Kidney (tissue), 14 donors: ENCODE measurements around the gene YOD1. TPM values are rescaled to one million over a fixed set of nuclear protein-coding genes. Genes with fewer than 3 reads are reported as not detected.
"Not testable (repeated sequence)": the region's sequence is repeated elsewhere in the genome, so short reads cannot be mapped to it uniquely, and the experiment has no call there.

Experiments
- DNase-seq, 5 donors: peaks; one replicate each; pipeline ENCODE4 v3.0.0-alpha.2; 2013 to 2020
- FAIRE-seq: peaks from 2 replicates; lab custom pipeline; 2012; peaks lifted over from hg19 to GRCh38; lab: Jason Lieb, UNC
- H3K27ac ChIP-seq, 2 donors: one replicate each; pipeline ENCODE4 v1.7.0; 2013; ENCODE audit warnings: low read depth in 2 of 2, low read length in 2 of 2, inconsistent platforms in 1 of 2
- H3K27me3 ChIP-seq: one replicate; pipeline ENCODE4 v1.7.1; 2013; ENCODE audit warnings: low read length, inconsistent platforms; ENCODE audit not compliant: control insufficient read depth, insufficient read depth
- H3K36me3 ChIP-seq, 3 donors: one replicate each; pipeline versions ENCODE4 v1.7.0 to v1.7.1; 2013; ENCODE audit warnings: low read length in 3 of 3, control low read depth in 1 of 3, inconsistent platforms in 1 of 3; ENCODE audit not compliant: insufficient read depth in 3 of 3, control insufficient read depth in 2 of 3
- H3K4me1 ChIP-seq, 3 donors: one replicate each; pipeline versions ENCODE4 v1.7.0 to v1.7.1; 2013; ENCODE audit warnings: low read length in 3 of 3, inconsistent platforms in 1 of 3, low read depth in 1 of 3; ENCODE audit not compliant: control insufficient read depth in 2 of 3, insufficient read depth in 2 of 3
- H3K4me3 ChIP-seq, 3 donors: one replicate each; pipeline versions ENCODE4 v1.7.0 to v1.8.1; 2013; ENCODE audit warnings: low read length in 3 of 3, control low read depth in 1 of 3, inconsistent platforms in 1 of 3
- H3K9ac ChIP-seq, 3 donors: one replicate each; pipeline versions ENCODE4 v1.7.0 to v1.7.1; 2013; ENCODE audit warnings: low read length in 3 of 3, control low read depth in 1 of 3, inconsistent platforms in 1 of 3
- H3K9me3 ChIP-seq, 3 donors: one replicate each; pipeline versions ENCODE4 v1.7.0 to v1.7.1; 2013; ENCODE audit warnings: low read length in 3 of 3, control low read depth in 1 of 3, inconsistent platforms in 1 of 3; ENCODE audit not compliant: control insufficient read depth in 2 of 3, insufficient read depth in 1 of 3
- intact Hi-C: fragments of 100-400 bp; cut with DNase I; formaldehyde crosslinking; loops from one replicate; pipeline ENCODE4 v1.11.1; 2022
- polyA plus RNA-seq: library from polyadenylated mRNA; stranded (reverse); fragments of 350-450 nt; fragmentation: Illumina TruSeq; extraction: RNeasy Lipid Tissue Mini Kit (QIAGEN cat#74804); gene quantifications from one replicate; pipeline ENCODE4 v1.2.3, GENCODE V29; 2014; ENCODE audit warnings: low read depth, low replicate concordance; ENCODE audit not compliant: insufficient read depth
- total RNA-seq: library from RNA; stranded (reverse); fragmentation: NEBNext Ultra II Directional; extraction: Animal tissue kit (Norgen Biotek cat#: 25700); gene quantifications from one replicate; pipeline ENCODE4 v1.2.1, GENCODE V29; 2021
- TF ChIP-seq, protein P1 (sequence below): IDR thresholded peaks from 3 replicates; pipeline ENCODE4 v1.5.1; 2012; ENCODE audit warnings: mild to moderate bottlenecking, moderate library complexity, borderline replicate concordance; ENCODE audit not compliant: insufficient read depth; ENCODE audit errors: extremely low read depth
- donor health status: control.
- donor health status: control.
- donor health status: control.
- donor health status: control.
- donor health status: control.
- donor health status: DM: yes; HTN: yes; CAD: no.
- donor health status: Normal renal cell carcinoma (clear cell type).

Gene YOD1
- total and polyA plus RNA-seq, 2 donors from 2014 or later = 2.7 to 6.2 TPM

DNA sequence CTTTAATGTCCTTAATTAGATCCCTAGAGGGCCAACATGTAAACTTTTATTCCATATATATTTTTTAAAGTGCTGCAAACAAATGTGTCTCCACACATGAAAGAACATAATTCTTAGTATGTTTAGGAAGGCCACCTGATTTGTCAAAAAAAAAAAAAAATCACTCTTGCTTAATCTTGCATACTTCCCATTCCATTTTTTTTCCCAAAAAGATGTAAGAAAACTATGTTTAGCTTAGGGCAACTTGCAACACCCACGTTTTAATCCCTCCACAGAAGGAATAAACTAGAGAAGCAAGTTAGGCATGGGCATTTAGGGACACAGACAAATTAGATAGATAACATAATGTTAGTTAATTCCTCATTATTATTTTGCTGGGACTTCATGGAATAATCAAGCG, 5.6 kb downstream of the YOD1 start:
- TF ChIP-seq, protein P1, sequence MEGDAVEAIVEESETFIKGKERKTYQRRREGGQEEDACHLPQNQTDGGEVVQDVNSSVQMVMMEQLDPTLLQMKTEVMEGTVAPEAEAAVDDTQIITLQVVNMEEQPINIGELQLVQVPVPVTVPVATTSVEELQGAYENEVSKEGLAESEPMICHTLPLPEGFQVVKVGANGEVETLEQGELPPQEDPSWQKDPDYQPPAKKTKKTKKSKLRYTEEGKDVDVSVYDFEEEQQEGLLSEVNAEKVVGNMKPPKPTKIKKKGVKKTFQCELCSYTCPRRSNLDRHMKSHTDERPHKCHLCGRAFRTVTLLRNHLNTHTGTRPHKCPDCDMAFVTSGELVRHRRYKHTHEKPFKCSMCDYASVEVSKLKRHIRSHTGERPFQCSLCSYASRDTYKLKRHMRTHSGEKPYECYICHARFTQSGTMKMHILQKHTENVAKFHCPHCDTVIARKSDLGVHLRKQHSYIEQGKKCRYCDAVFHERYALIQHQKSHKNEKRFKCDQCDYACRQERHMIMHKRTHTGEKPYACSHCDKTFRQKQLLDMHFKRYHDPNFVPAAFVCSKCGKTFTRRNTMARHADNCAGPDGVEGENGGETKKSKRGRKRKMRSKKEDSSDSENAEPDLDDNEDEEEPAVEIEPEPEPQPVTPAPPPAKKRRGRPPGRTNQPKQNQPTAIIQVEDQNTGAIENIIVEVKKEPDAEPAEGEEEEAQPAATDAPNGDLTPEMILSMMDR = no peak
- intact Hi-C loops = no loop called here
- no peak overlapping the region for H3K9ac ChIP-seq
- no peaks in the 10 kb centered on the region for H3K27me3 ChIP-seq
- H3K4me1 ChIP-seq = peaks cover 5 to 11% (median 6%) of the 10 kb centered on the region in 3 donors
- no peak overlapping the region for H3K27ac ChIP-seq
- no peaks in the 10 kb centered on the region for H3K9me3 ChIP-seq
- H3K36me3 ChIP-seq = peaks cover 10 to 13% (median 10%) of the 10 kb centered on the region in 3 donors
- DNase-seq (no peak), FAIRE-seq (no peak)
- peak overlapping the region in 1 of 3 donors; percentile 3 for H3K4me3 ChIP-seq

DNA sequence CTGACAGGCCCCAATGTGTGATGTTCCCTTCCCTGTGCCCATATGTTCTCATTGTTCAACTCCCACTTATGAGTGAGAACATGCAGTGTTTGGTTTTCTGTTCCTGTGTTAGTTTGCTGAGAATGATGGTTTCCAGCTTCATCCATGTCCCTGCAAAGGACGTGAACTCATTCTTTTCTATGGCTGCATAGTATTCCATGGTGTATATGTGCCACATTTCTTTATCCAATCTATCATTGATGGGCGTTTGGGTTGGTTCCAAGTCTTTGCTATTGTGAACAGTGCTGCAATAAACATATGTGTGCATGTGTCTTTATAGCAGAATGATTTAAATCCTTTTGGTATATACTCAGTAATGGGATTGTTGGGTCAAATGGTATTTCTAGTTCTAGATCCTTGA, 9.6 kb downstream of the YOD1 start:
- intact Hi-C loops = not testable (repeated sequence)

DNA sequence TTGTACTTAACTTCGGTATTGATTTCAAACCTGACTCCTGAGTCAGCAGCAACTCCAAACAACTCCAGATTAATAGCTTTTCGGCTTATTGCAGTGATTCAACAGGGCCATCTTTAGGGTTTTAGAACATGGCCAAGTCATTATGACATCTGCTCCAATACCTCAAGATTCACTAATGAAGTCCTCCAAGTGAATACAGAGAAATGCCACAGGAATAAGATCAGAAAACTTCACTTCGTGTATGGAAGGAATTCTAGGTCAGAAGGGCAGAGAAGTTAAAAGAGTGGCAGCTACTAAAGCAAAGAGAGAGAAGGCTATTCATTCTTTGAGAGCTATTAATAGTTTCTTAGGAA, 10.9 kb downstream of the YOD1 start:
- DNase-seq (no peak), FAIRE-seq (no peak)
- Histone ChIP-seq H3K9me3 (no peaks in the 10 kb centered on the region), H3K27me3 (no peaks in the 10 kb centered on the region), H3K27ac (no peak overlapping the region), H3K4me3 (no peak overlapping the region), H3K36me3 (peaks cover 0 to 3% (median 0%) of the 10 kb centered on the region in 3 donors), H3K4me1 (no peaks in the 10 kb centered on the region), H3K9ac (no peak overlapping the region)
- TF ChIP-seq, protein P1 = no peak
- intact Hi-C loops = no loop called here

More for the DNA sequence above, 9.6 kb downstream of the YOD1 start:
- not testable (repeated sequence) for H3K36me3 ChIP-seq, DNase-seq, H3K27me3 ChIP-seq, H3K9me3 ChIP-seq, FAIRE-seq, H3K9ac ChIP-seq, H3K4me1 ChIP-seq, H3K27ac ChIP-seq, H3K4me3 ChIP-seq

DNA sequence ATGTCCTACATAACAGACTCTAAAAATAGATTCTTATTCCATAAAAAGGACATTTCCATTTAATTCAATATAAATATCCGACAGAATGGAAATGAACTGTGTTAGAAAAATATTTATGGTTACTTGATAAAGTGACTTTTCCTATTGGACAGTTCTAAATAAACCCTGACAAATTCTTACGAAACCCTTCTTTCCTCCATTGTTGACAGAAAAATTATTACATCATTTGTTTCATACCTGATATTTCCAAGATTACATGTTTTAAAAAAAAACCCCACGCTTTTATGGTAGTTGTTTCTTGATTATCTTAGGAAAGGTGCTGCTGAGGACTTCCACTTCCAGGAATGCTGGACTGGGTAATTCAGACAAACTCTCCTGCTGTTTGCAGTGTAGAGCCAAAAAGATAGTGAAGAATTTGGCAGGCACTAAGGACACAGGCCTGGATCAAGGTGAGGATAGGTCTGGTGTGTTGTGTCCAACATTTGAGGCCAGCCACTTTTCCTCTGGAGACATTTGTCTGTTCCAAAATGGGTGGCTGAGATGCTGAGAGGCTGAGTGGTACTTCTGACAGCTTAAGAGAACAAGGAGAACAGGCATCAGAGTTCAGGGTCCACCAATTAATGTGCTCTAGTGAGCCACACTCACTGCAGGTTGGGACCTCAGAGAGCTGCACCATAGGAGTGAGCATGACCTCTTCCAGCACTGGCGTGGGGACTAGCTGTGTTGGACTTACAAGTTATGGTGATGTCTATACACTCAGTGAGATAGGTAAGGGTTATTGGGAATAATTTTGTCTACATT, 11.4 kb downstream of the YOD1 start:
- H3K36me3 ChIP-seq = no peaks in the 10 kb centered on the region
- TF ChIP-seq, protein P1 = no peak
- H3K4me3 ChIP-seq = no peak overlapping the region
- H3K4me1 ChIP-seq = no peaks in the 10 kb centered on the region
- intact Hi-C loops = no loop called here
- DNase-seq (peak in 1 of 5 donors; percentile 13), FAIRE-seq (no peak)
- H3K9me3 ChIP-seq = no peaks in the 10 kb centered on the region
- H3K27me3 ChIP-seq = no peaks in the 10 kb centered on the region
- no peak overlapping the region for H3K27ac ChIP-seq
- no peak overlapping the region for H3K9ac ChIP-seq
